BJ (cell line): ENCODE results near the gene LCE7A. TPM values are rescaled to one million over a fixed set of nuclear protein-coding genes. Genes with fewer than 3 reads are reported as not detected.

Experiments used
- CTCF ChIA-PET: fragments of 350-600 bp; formaldehyde crosslinking; extraction: SDS; loops from one replicate; lab custom pipeline; 2021; ENCODE audit warnings: antibody characterized with exemption, inconsistent platforms; lab: Yijun Ruan, JAX
- POLR2A ChIA-PET: fragments of 300-600 bp; sonication (Branson Sonifier 250); formaldehyde crosslinking; extraction: SDS; loops from one replicate; lab custom pipeline; 2021; ENCODE audit warnings: antibody characterized with exemption; lab: Charles Lee
- DNase-seq: peaks from one replicate; pipeline ENCODE4 v3.0.0-alpha.2; 2011; ENCODE audit warnings: low read depth
- H3K27me3 ChIP-seq: 2 replicates; pipeline ENCODE4 v1.6.0; 2011; ENCODE audit warnings: low read length; ENCODE audit not compliant: control insufficient read depth, insufficient read depth
- H3K36me3 ChIP-seq: 2 replicates; pipeline ENCODE4 v1.5.1; 2011; ENCODE audit warnings: low read length; ENCODE audit not compliant: control insufficient read depth, insufficient read depth
- H3K4me3 ChIP-seq: 2 replicates; pipeline ENCODE4 v1.5.1; 2011; ENCODE audit warnings: low read depth, mild to moderate bottlenecking, control low read depth, low read length
- CTCF ChIP-seq: IDR thresholded peaks from 2 replicates; pipeline ENCODE4 v1.5.1; 2011; ENCODE audit warnings: low read depth, mild to moderate bottlenecking, control low read depth, inconsistent platforms, low read length, moderate library complexity; ENCODE audit not compliant: insufficient read depth
- polyA plus RNA-seq: library from polyadenylated mRNA; depleted of rRNA; stranded (reverse); fragments of >200 nt; gene quantifications from 2 replicates; pipeline ENCODE4 v1.2.3, GENCODE V29; 2011

The LCE7A gene
- polyA plus RNA-seq, 1 experiment, result not detected

- no peak for TF ChIP-seq CTCF
- Histone ChIP-seq H3K36me3 (no peaks in the 10 kb centered on the region), H3K4me3 (no peak overlapping the region), H3K27me3 (no peaks in the 10 kb centered on the region)
- ChIA-PET POLR2A (no interaction called here), CTCF (interaction anchor here (1.8 kb wide), 1 partner anchor 41 kb away, joined by 4 read pairs; no protein-coding TSS in a partner anchor)
- no peak for DNase-seq
Measured at GRCh38 chr1:152884506-152884905, 24.7 kb downstream of the LCE7A start.

GRCh38 chr1:152884966-152885624 lies 25.3 kb downstream of the LCE7A start:
- POLR2A ChIA-PET, result no interaction called here

GRCh38 chr1:152886085-152886484 lies 26.3 kb downstream of the LCE7A start:
- DNase-seq, result peak; percentile 52
- no peak overlapping the region for H3K4me3 ChIP-seq
- H3K36me3 ChIP-seq, result no peaks in the 10 kb centered on the region
- no peaks in the 10 kb centered on the region for H3K27me3 ChIP-seq
- TF ChIP-seq CTCF, result no peak
- ChIA-PET POLR2A (no interaction called here), CTCF (interaction anchor here (0.9 kb wide), 1 partner anchor 16 kb away, joined by 3 read pairs; no protein-coding TSS in a partner anchor)

More at GRCh38 chr1:152884966-152885624, 25.3 kb downstream of the LCE7A start:
- H3K27me3 ChIP-seq, result no peaks in the 10 kb centered on the region
- no peak overlapping the region for H3K4me3 ChIP-seq
- CTCF ChIA-PET, result interaction anchor here (1.8 kb wide), 1 partner anchor 41 kb away, joined by 4 read pairs; no protein-coding TSS in a partner anchor
- no peak for TF ChIP-seq CTCF
- DNase-seq, result peak; percentile 19
- H3K36me3 ChIP-seq, result no peaks in the 10 kb centered on the region

GRCh38 chr1:152886758-152887409 lies 27.1 kb downstream of the LCE7A start:
- TF ChIP-seq CTCF, result no peak
- Histone ChIP-seq H3K27me3 (no peaks in the 10 kb centered on the region), H3K4me3 (no peak overlapping the region), H3K36me3 (no peaks in the 10 kb centered on the region)
- CTCF ChIA-PET, result interaction anchor here (0.9 kb wide), 1 partner anchor 17 kb away, joined by 3 read pairs; no protein-coding TSS in a partner anchor
- no peak for DNase-seq
- POLR2A ChIA-PET, result no interaction called here

- CTCF ChIA-PET, result interaction anchor here (0.6 to 1.5 kb wide), 3 partner anchors 16 to 92 kb away, joined by 3 to 4 read pairs (median 3); no protein-coding TSS in a partner anchor
- POLR2A ChIA-PET, result no interaction called here
- DNase-seq, result no peak
- no peaks in the 10 kb centered on the region for H3K36me3 ChIP-seq
- TF ChIP-seq CTCF, result no peak
- no peak overlapping the region for H3K4me3 ChIP-seq
- no peaks in the 10 kb centered on the region for H3K27me3 ChIP-seq
Measured at GRCh38 chr1:152888126-152888525, 28.3 kb downstream of the LCE7A start.
